Ovary (tissue), 9 donors: ENCODE measurements around the gene TMEM45B. TPM values are rescaled to one million over a fixed set of nuclear protein-coding genes. Genes with fewer than 3 reads are reported as not detected.
"Not testable (repeated sequence)": the region's sequence is repeated elsewhere in the genome, so short reads cannot be mapped to it uniquely, and the experiment has no call there.

ENCODE experiments used
- DNase-seq, 5 donors: peaks; one replicate each; pipeline ENCODE4 v3.0.0-alpha.2; 2019 to 2020
- H3K27ac ChIP-seq, 2 donors: fragments of 200-600 bp; one replicate each; pipeline versions ENCODE4 v1.5.1 to v1.8.0; 2019 to 2022
- H3K27me3 ChIP-seq: fragments of 200-600 bp; one replicate; pipeline ENCODE4 v1.8.0; 2022
- H3K36me3 ChIP-seq: fragments of 200-600 bp; sonication (generic); one replicate; pipeline ENCODE4 v1.5.1; 2019
- H3K4me1 ChIP-seq: one replicate; pipeline ENCODE4 v1.8.1; 2013; ENCODE audit warnings: mild to moderate bottlenecking, moderate library complexity; ENCODE audit not compliant: insufficient read depth
- H3K4me3 ChIP-seq: fragments of 200-600 bp; sonication (generic); one replicate; pipeline ENCODE4 v1.5.1; 2017
- H3K9me3 ChIP-seq, 2 donors: fragments of 200-600 bp in 1 of 2; sonication (generic) in 1 of 2; one replicate each; pipeline versions ENCODE4 v1.5.1 to v1.8.1; 2013 to 2019; ENCODE audit warnings: mild to moderate bottlenecking in 1 of 2, moderate library complexity in 1 of 2
- EP300 ChIP-seq: sonication (generic); formaldehyde crosslinking; IDR thresholded peaks from one replicate; pipeline ENCODE4 v1.6.1; 2017; ENCODE audit warnings: antibody characterized with exemption
- POLR2A ChIP-seq: fragments of 450-650 bp; IDR thresholded peaks from one replicate; pipeline ENCODE4 v1.6.1; 2017; ENCODE audit warnings: antibody characterized with exemption, mild to moderate bottlenecking, moderate library complexity
- WGBS, 3 donors: extraction: QIAGEN DNeasy Blood & Tissue Kit in 1 of 3; methylation state at CpG; one replicate each; pipeline versions ENCODE4 v1.1.5 to v1.1.7; 2013 to 2017; 5-methylcytosine and 5-hydroxymethylcytosine counted together
- intact Hi-C, 4 donors: fragments of 100-400 bp; cut with DNase I; formaldehyde crosslinking; loops; one replicate each; pipeline versions ENCODE4 v1.11.0 to v1.15.1; 2022 to 2023
- polyA plus RNA-seq, 2 donors: library from polyadenylated mRNA; stranded (reverse); fragments of 200-250 nt in 1 of 2; fragments of 350-450 nt in 1 of 2; fragmentation: Illumina TruSeq in 1 of 2; extraction: RNeasy Lipid Tissue Mini Kit (QIAGEN cat#74804) in 1 of 2; gene quantifications; one replicate each; pipeline ENCODE4 v1.2.3, GENCODE V29; 2013 to 2014
- total RNA-seq, 7 donors: library from RNA; depleted of rRNA in 2 of 7; stranded (reverse); fragments of >200 nt in 2 of 7; fragmentation: NEBNext Ultra II Directional in 3 of 7; extraction: Animal tissue kit (Norgen Biotek cat#: 25700) in 3 of 7; gene quantifications; one replicate each; pipeline versions ENCODE4 v1.1.0 to v1.2.4, GENCODE V29; 2016 to 2023
- TF ChIP-seq, protein P1 (sequence below), 3 donors: fragments of 450-650 bp in 2 of 3; fragments of 200-600 bp in 1 of 3; IDR thresholded peaks; one replicate each; pipeline versions ENCODE4 v1.5.1 to v1.8.0; 2016 to 2022; ENCODE audit warnings: antibody characterized with exemption in 3 of 3, mild to moderate bottlenecking in 1 of 3
- donor health status: DM: no; HTN: no; CAD: no; lungs with moderate emphysema.
- donor health status: DM: no; HTN: no; CAD: no.
- donor health status: Bipolar disorder and iron deficiency.
- donor health status: DM: yes; HTN: yes; CAD: no.
- donor health status: DM: no; HTN: no; CAD: no.
- donor health status: DM: yes; HTN: yes; CAD: no.

TMEM45B gene
- total and polyA plus RNA-seq, 9 donors, result 0.10 to 10.8 (median 0.54) TPM; not detected in 3

DNA sequence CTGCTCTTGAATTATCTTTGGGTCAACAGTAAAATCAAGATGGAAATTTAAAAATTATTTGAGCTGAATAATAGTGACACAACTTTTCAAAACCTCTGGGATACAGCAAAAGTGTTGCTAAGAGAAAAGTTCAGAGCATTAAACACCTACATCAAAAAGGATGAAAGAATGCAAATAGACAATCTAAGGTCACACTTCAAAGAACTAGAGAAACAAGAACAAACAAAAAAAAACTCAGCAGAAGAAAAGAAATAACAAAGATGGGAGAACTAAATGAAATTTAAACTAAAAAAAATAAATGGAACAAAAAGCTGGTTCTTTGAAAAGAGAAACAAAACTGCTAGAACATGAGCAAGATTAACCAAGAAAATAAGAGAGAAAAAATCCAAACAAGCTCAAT, 15.0 kb upstream of the TMEM45B start:
- H3K27ac ChIP-seq, result no peak overlapping the region
- H3K9me3 ChIP-seq, result no peaks in the 10 kb centered on the region
- H3K36me3 ChIP-seq, result no peaks in the 10 kb centered on the region
- intact Hi-C loops, result no loop called here
- no peak for DNase-seq
- H3K27me3 ChIP-seq, result no peaks in the 10 kb centered on the region
- H3K4me3 ChIP-seq, result no peak overlapping the region
- TF ChIP-seq, protein P1, sequence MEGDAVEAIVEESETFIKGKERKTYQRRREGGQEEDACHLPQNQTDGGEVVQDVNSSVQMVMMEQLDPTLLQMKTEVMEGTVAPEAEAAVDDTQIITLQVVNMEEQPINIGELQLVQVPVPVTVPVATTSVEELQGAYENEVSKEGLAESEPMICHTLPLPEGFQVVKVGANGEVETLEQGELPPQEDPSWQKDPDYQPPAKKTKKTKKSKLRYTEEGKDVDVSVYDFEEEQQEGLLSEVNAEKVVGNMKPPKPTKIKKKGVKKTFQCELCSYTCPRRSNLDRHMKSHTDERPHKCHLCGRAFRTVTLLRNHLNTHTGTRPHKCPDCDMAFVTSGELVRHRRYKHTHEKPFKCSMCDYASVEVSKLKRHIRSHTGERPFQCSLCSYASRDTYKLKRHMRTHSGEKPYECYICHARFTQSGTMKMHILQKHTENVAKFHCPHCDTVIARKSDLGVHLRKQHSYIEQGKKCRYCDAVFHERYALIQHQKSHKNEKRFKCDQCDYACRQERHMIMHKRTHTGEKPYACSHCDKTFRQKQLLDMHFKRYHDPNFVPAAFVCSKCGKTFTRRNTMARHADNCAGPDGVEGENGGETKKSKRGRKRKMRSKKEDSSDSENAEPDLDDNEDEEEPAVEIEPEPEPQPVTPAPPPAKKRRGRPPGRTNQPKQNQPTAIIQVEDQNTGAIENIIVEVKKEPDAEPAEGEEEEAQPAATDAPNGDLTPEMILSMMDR (IDR thresholded peaks at IDR 0.05), result no peak
- TF ChIP-seq POLR2A (no peak), EP300 (no peak)
- no peaks in the 10 kb centered on the region for H3K4me1 ChIP-seq

DNA sequence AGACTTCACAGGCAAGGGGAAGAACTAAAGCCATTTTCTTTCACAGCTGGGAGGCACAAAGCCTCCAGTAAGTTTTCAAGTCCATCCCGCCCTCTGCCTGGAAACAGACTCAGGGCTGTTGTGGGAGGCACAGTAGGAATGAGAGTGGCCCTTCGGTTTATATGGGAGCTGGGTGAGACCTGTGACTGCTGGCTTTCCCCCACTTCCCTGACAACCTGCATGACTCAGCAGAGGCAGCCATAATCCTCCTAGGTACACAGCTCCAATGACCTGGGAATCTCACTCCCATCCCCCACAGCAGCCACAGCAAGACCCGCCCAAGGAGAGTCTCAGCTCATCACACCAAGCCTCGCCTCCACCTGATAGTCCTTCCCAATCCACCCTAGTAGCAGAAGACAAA, 12.1 kb upstream of the TMEM45B start:
- no peaks in the 10 kb centered on the region for H3K9me3 ChIP-seq
- H3K4me1 ChIP-seq, result no peaks in the 10 kb centered on the region
- no peak overlapping the region for H3K4me3 ChIP-seq
- no peak for DNase-seq
- no peaks in the 10 kb centered on the region for H3K36me3 ChIP-seq
- 71 to 77% (median 73%) methylated on average over 4 of the region's 4 CpGs for WGBS, 3 donors
- H3K27ac ChIP-seq, result no peak overlapping the region
- TF ChIP-seq, protein P1 (IDR thresholded peaks at IDR 0.05), result no peak
- TF ChIP-seq POLR2A, result no peak
- no peak for TF ChIP-seq EP300
- intact Hi-C loops, result no loop called here
- no peaks in the 10 kb centered on the region for H3K27me3 ChIP-seq

DNA sequence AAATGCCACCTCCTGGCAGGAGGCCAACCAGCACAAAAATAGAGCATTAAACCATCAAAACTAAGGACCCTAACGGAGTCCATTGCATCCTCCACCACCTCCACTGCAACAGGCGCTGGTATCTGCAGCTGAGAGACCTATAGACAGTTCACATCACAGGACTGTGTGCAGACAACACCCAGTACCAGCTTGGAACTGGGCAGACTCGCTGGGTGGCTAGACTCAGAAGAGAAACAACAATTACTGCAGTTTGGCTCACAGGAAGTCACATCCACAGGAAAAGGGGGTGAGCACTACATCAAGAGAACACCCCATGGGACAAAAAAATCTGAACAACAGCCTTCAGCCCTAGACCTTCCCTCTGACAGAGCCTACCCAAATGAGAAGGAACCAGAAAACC, 11.6 kb upstream of the TMEM45B start:
- intact Hi-C loops, result no loop called here
- Histone ChIP-seq H3K36me3 (no peaks in the 10 kb centered on the region), H3K9me3 (no peaks in the 10 kb centered on the region), H3K4me3 (no peak overlapping the region), H3K27me3 (no peaks in the 10 kb centered on the region), H3K4me1 (no peaks in the 10 kb centered on the region), H3K27ac (no peak overlapping the region)
- DNase-seq, result no peak
- TF ChIP-seq, protein P1 (IDR thresholded peaks at IDR 0.05), result no peak
- TF ChIP-seq EP300, result no peak
- TF ChIP-seq POLR2A, result no peak
- WGBS, 3 donors, result 70 to 71% (median 70%) methylated on average over 3 of the region's 3 CpGs

DNA sequence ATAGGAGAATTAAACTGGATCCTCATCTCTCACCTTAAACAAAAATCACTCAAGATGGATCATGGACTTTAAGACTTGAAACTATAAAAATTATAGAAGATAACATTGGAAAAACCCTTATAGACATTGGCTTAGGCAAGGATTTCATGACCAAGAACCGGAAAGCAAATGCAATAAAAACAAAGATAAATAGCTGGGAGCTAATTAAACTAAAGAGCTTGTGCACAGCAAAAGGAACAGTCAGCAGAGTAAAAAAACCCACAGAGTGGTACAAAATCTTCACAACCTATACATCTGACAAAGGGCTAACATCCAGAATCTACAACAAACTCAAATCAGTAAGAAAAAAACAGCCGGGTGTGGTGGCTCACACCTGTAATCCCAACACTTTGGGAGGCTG, 7.4 kb upstream of the TMEM45B start:
- intact Hi-C loops, H3K4me1 ChIP-seq, H3K27me3 ChIP-seq, H3K4me3 ChIP-seq, H3K27ac ChIP-seq, DNase-seq, H3K36me3 ChIP-seq, H3K9me3 ChIP-seq: not testable (repeated sequence)
- WGBS, 3 donors, result 86 to 87% (median 86%) methylated on average over 2 of the region's 2 CpGs

DNA sequence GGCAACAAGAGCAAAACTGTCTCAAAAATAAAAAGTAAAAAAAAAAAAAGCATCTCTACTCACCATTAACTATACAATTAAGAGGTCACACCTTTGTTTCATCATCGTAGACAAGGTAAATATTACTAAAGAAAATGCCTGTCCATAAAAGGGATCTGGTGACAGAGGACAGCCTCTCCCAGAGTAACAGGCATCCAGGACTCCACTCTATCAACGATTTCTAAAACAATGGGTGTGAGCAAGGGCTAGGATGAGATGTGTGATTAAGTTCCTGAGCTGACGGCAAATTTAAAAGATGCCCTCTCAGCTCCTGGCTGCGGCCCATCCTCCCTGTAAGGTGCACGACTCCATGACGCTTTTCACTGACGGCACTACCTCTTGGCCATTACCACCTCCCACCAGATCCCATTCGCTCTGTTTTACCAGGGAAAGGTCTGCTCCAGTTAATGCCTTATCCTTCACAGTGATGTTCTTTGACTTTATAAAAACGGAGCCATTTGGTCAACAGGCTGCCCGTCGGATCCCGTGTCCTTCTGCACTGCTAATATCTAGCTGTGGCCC, 2.3 kb upstream of the TMEM45B start:
- Histone ChIP-seq H3K27me3 (no peaks in the 10 kb centered on the region), H3K4me1 (no peaks in the 10 kb centered on the region), H3K4me3 (no peak overlapping the region), H3K9me3 (peaks cover 0 to 15% of the 10 kb centered on the region in 2 donors), H3K36me3 (no peaks in the 10 kb centered on the region), H3K27ac (no peak overlapping the region)
- TF ChIP-seq POLR2A (no peak), EP300 (no peak)
- TF ChIP-seq, protein P1 (IDR thresholded peaks at IDR 0.05), result no peak
- no peak for DNase-seq
- WGBS, 3 donors, result 80 to 88% (median 83%) methylated on average over 12 of the region's 12 CpGs
- intact Hi-C loops, result no loop called here
